ENCODE measurements around the gene YWHAH.

GRCh38 chr22:31898926-31899325 is 45.4 kb upstream of the YWHAH start:
- no peak for TF ChIP-seq CTCF (IDR thresholded peaks at IDR 0.05)
- TF ChIP-seq EZH2 (IDR thresholded peaks at IDR 0.05; ENCODE audit: borderline replicate concordance, insufficient read depth, low read depth, low read length, poor library complexity, severe bottlenecking): no peak
